HepG2 (cell line): ENCODE results near the gene ACSS1. TPM values are rescaled to one million over a fixed set of nuclear protein-coding genes. Genes with fewer than 3 reads are reported as not detected.
A peak's percentile ranks its signal among the peaks of the same experiment; 100 is the strongest.

Experiments used
- ATF4 ChIP-seq, 2 experiments: fragments of 450-650 bp in 1 of 2; sonication (generic) in 1 of 2; formaldehyde crosslinking; IDR thresholded peaks; 2 replicates each; pipeline versions ENCODE4 v1.5.0 to v1.8.0; 2020 to 2022; ENCODE audit warnings: mild to moderate bottlenecking in 1 of 2, missing genetic modification reagents in 1 of 2
- CHD2 ChIP-seq: IDR thresholded peaks from 2 replicates; pipeline ENCODE4 v1.6.1; 2011; ENCODE audit warnings: low read depth, low read length, improper control_type of control experiment
- DPF2 ChIP-seq: sonication (generic); formaldehyde crosslinking; IDR thresholded peaks from 2 replicates; pipeline ENCODE4 v1.4.0; 2020; ENCODE audit warnings: mild to moderate bottlenecking, low read depth, missing genetic modification reagents, borderline replicate concordance
- DRAP1 ChIP-seq: IDR thresholded peaks from 2 replicates; pipeline ENCODE4 v1.6.1; 2016; ENCODE audit warnings: missing genetic modification reagents, missing compliant biosample characterization
- EEA1 ChIP-seq: sonication (generic); formaldehyde crosslinking; IDR thresholded peaks from 2 replicates; pipeline ENCODE4 v1.5.1; 2020; ENCODE audit warnings: mild to moderate bottlenecking, missing genetic modification reagents, borderline replicate concordance
- GPBP1L1 ChIP-seq: sonication (generic); formaldehyde crosslinking; IDR thresholded peaks from 2 replicates; pipeline ENCODE4 v1.5.0; 2020; ENCODE audit warnings: mild to moderate bottlenecking, missing genetic modification reagents
- HMGXB3 ChIP-seq: sonication (generic); formaldehyde crosslinking; IDR thresholded peaks from 2 replicates; pipeline ENCODE4 v1.4.0; 2020; ENCODE audit warnings: missing genetic modification reagents, borderline replicate concordance
- MEF2D ChIP-seq: sonication (generic); formaldehyde crosslinking; IDR thresholded peaks from 2 replicates; pipeline ENCODE4 v1.5.1; 2020; ENCODE audit warnings: mild to moderate bottlenecking, missing genetic modification reagents
- MIER2 ChIP-seq: IDR thresholded peaks from 2 replicates; pipeline ENCODE4 v1.6.1; 2016; ENCODE audit warnings: missing biosample characterization, missing genetic modification reagents
- MIXL1 ChIP-seq: IDR thresholded peaks from 2 replicates; pipeline ENCODE4 v1.6.1; 2016
- NONO ChIP-seq, 2 experiments: fragments of 450-650 bp in 1 of 2; sonication (generic) in 1 of 2; formaldehyde crosslinking in 1 of 2; IDR thresholded peaks in 1 of 2; conservative IDR thresholded peaks in 1 of 2; 2 replicates each; pipeline versions ENCODE4 v1.6.1 to v1.8.0; 2017 to 2022; ENCODE audit warnings: mild to moderate bottlenecking in 1 of 2, missing genetic modification reagents in 1 of 2, moderate library complexity in 1 of 2
- NR2F1 ChIP-seq, 2 experiments: fragments of 450-650 bp in 1 of 2; formaldehyde crosslinking in 1 of 2; IDR thresholded peaks; 2 replicates each; pipeline versions ENCODE4 v1.5.0 to v1.6.1; 2016 to 2020; ENCODE audit warnings: mild to moderate bottlenecking in 1 of 2, missing compliant biosample characterization in 1 of 2, missing genetic modification reagents in 1 of 2, moderate library complexity in 1 of 2
- RBFOX2 ChIP-seq: fragments of 200-400 bp; formaldehyde crosslinking; IDR thresholded peaks from 2 replicates; pipeline ENCODE4 v1.6.1; 2017; ENCODE audit warnings: low read depth, mild to moderate bottlenecking, low read length
- SIX1 ChIP-seq: sonication (generic); formaldehyde crosslinking; IDR thresholded peaks from 2 replicates; pipeline ENCODE4 v1.4.0; 2020; ENCODE audit warnings: missing genetic modification reagents, borderline replicate concordance
- ZBTB37 ChIP-seq: sonication (generic); formaldehyde crosslinking; IDR thresholded peaks from 2 replicates; pipeline ENCODE4 v1.4.0; 2020; ENCODE audit warnings: mild to moderate bottlenecking, missing genetic modification reagents
- ZNF572 ChIP-seq: sonication (generic); formaldehyde crosslinking; IDR thresholded peaks from 2 replicates; pipeline ENCODE4 v1.5.1; 2020; ENCODE audit warnings: mild to moderate bottlenecking, missing genetic modification reagents
- ZNF580 ChIP-seq: IDR thresholded peaks from 2 replicates; pipeline ENCODE4 v1.6.1; 2016; ENCODE audit warnings: low read depth, borderline replicate concordance
- ZNF614 ChIP-seq: IDR thresholded peaks from 2 replicates; pipeline ENCODE4 v1.6.1; 2018; ENCODE audit warnings: missing biosample characterization, missing genetic modification reagents, inconsistent platforms, borderline replicate concordance
- ZNF670 ChIP-seq: sonication (generic); formaldehyde crosslinking; IDR thresholded peaks from 2 replicates; pipeline ENCODE4 v1.8.0; 2022; ENCODE audit warnings: mild to moderate bottlenecking, missing genetic modification reagents, borderline replicate concordance
- polyA plus RNA-seq, 8 experiments: library from polyadenylated mRNA; depleted of rRNA in 3 of 8; stranded (reverse) in 7 of 8; unstranded in 1 of 8; fragments of >200 nt; fragmentation: Illumina TruSeq in 4 of 8; extraction: Trizol in 4 of 8; gene quantifications; 2 replicates each; pipeline versions ENCODE4 v1.2.1 to v1.2.3, GENCODE V29; 2011 to 2016; ENCODE audit warnings: low read depth in 4 of 8, missing spikeins in 1 of 8, mixed read lengths in 1 of 8; ENCODE audit not compliant: insufficient read depth in 1 of 8
- total RNA-seq, 5 experiments: library from RNA; depleted of rRNA; stranded (reverse); fragments of >200 nt; fragmentation: Illumina TruSeq; extraction: Trizol; gene quantifications; 2 replicates each; pipeline ENCODE4 v1.2.3, GENCODE V29; 2016; ENCODE audit warnings: low read depth in 1 of 5

Gene ACSS1
- total and polyA plus RNA-seq, 2 of the 13 experiments (the other 11 are each of a cell fraction or from before 2014, with no cell fraction given): 15.2 to 41.6 TPM

GRCh38 chr20:25054995-25055629 is 2.8 kb downstream of the ACSS1 start (continued):
- TF ChIP-seq ATF4 (CRISPR knock-in tag; IDR thresholded peaks at IDR 0.05) (peak in 1 of 2 experiments; percentile 63; a peak in 2 of 4 replicates), MEF2D (CRISPR knock-in tag) (0 out of 2 replicates have a peak, but pooled peaks have one; percentile 20), DRAP1 (no peak), MIER2 (CRISPR knock-in tag) (peak; percentile 96), NONO (IDR thresholded peaks at IDR 0.05) (no peak), NONO (CRISPR knock-in tag; conservative IDR thresholded peaks at IDR 0.05) (no peak), CHD2 (no peak), ZBTB37 (CRISPR knock-in tag) (no peak), RBFOX2 (no peak), ZNF572 (CRISPR knock-in tag) (no peak), EEA1 (CRISPR knock-in tag) (no peak), ZNF580 (CRISPR knock-in tag) (peak; percentile 41; the same call in 1 of the 2 replicates), ZNF670 (0 out of 2 replicates have a peak, but pooled peaks have one; percentile 50), MIXL1 (CRISPR knock-in tag) (0 out of 2 replicates have a peak, but pooled peaks have one; percentile 39), HMGXB3 (no peak), DPF2 (0 out of 2 replicates have a peak, but pooled peaks have one; percentile 13), GPBP1L1 (no peak), SIX1 (no peak), ZNF614 (CRISPR knock-in tag) (no peak), NR2F1 (CRISPR knock-in tag; IDR thresholded peaks at IDR 0.05) (0 out of 4 replicates have a peak, but pooled peaks of 1 of the 2 experiments have one; percentile 37)
